GM18907 (cell line): ENCODE results near the gene SUGP1.

ENCODE experiments used
- ATAC-seq: cut with Tn5 transposase; IDR thresholded peaks from one replicate; pipeline ENCODE4 v1.9.1; 2021; ENCODE audit warnings: mild to moderate bottlenecking, moderate library complexity; ENCODE audit not compliant: unreplicated experiment

Gene SUGP1

DNA sequence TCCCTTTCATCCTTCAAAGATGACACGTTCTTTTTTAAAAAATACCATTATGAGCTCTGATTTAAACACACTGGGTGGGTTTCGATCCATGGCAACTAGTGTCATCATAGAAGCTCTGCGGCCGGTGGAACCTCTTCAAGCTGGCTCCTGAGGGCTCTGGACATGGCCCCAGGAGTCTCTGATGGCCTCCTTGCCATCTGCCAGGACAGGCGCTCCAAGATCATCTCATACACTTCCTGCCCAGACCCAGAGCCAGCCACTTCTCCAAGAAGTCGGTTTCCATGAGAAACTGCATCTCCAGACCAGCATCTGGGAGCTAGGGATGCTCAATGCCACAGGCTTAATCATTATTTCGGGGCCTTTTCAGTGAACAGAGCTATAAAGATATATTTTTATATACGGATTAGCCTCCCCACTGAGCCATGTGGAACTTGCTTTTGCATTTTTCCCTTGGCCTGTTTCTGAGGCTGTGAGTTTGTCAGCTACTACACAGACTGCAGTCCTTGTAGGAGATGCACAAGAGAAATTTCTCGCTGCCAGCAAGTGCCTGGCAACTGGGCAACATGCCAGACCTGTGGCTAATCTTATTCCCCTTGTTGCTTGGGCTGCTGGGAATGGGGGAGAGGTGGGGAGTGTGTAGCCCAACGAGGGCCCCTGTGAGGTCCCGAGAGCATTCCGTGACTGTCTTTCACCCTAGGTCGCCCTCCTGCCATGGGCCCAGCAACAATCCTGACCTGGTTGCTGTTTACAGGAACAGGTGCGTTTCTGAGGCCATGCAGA is 15.9 kb downstream of the SUGP1 start:
- no peak for ATAC-seq

DNA sequence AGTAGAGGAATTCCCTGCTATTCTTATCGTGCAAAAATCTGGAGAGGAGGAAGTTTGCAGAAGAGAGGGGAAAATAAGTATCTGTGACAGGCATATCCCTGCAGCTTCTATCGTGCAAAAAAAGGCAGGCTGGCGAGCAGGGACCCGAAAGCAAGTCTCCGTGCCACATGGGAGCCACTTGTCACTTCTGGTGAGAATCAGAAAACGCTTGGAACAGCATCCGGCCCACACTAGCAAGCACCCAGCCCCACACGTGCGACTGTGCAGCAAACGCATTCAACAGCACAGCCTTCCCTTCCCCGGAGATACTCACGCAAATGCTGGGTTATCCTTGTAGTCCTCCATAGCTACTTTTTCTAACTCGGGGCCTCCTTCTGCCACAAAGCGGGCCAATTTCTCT is 16.9 kb downstream of the SUGP1 start:
- ATAC-seq, result no peak

DNA sequence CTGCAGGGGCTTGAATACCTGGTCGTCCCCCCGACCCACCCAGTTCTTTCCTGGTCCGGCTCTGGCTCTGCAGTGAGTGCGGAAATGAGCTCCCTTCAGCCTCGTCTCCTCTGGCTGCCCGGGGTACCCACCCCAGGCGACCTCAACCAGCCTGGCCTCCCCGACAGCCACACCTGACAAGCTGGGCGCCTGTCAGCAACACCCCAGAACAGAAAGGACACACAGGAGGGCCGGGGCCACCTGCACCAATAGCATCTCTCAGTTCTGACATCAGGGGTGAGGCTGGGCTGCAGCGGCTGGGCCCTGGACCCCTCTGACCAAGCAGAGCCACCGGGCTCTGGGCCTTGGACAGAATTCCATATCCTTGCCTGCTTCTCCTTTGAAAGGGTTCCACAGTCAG is 19.7 kb downstream of the SUGP1 start:
- ATAC-seq, result no peak

DNA sequence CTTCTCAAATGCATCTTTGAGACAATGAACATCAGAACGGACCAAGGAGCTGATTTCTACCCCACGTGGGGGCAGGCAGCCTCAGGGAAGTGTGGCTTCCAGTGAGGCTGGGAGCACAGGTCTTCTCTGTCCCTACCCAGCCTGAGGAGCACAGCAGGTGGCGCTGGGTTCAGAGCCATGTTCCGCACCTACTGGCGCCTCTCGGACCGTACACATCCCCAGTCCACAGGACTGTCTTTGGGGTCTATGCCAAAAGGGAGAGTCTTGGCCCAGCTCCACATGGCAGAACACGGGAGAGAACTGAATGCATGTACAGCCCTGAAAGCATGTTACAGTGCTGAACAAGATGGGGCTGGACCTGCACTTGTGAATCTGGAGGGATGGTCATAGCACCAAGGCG is 22.6 kb downstream of the SUGP1 start:
- no peak for ATAC-seq

DNA sequence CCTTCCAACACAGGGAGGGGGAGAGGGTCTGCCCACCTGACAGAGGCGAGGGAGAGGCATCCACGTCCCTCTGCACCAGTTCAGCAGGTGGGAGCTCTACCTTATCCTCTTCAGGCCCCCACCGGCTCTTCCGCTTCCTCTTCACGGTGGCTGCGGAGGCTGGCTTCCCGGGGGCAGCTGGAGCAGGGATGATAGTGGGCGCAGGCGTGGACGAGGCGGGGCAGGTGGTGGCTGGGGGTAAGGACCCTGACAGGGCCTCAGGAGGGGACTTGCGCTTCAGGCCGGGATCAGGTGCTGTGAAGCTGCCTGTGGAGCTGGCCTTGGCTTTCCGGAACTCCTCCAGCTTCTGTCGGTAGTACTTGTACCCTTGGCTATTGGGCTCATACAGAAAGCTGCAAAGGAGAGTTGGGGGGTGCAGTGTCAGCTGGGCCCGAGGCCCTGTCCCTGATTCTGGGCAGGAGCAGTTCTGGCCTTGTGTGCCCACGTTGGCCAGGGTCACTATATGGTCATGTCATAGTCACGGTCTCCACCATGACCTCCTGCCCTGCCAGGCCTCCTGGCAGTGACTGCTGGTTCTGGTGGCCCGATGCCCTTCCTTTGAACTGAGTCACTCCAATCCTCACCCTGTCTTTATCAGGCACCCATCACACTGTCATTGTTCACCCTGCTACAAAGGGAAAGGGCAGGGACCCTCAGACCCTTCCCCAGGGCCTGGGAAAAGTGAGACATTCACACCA is 23.2 kb downstream of the SUGP1 start:
- no peak for ATAC-seq

DNA sequence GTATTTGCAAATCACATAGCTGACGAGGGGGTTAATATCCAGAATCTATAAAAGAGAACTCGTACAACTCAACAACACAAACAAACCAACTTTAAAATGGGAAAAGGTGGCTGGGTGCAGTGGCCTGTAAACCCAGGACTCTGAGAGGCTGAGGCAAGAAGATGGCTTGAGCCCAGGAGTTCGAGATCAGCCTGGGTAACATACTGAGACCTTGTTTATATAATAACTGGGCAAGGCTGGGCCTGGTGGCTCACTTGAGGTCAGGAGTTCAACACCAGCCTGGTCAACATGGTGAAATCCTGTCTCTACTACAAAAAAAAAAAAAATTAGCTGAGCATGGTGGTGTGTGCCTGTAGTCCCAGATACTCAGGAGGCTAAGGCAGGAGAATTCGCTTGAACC is 25.4 kb downstream of the SUGP1 start:
- no peak for ATAC-seq

DNA sequence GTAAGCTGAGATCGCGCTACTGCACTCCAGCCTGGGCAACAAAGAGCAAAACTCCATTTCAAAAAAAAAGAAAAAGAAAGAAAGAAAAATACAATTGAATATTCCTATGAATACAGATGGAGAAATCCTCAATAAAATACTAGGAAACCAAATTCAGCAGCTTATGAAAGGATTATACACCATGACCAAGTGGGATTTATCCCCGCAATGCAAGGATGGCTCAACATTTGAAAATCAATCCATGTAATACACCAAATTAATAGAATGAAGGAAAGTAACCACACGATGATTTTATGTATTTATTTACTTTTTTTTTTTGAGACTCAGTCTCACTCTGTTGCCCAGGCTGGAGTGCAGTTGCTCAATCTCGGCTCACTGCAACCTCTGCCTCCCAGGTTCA is 27.7 kb downstream of the SUGP1 start:
- ATAC-seq, result no peak

DNA sequence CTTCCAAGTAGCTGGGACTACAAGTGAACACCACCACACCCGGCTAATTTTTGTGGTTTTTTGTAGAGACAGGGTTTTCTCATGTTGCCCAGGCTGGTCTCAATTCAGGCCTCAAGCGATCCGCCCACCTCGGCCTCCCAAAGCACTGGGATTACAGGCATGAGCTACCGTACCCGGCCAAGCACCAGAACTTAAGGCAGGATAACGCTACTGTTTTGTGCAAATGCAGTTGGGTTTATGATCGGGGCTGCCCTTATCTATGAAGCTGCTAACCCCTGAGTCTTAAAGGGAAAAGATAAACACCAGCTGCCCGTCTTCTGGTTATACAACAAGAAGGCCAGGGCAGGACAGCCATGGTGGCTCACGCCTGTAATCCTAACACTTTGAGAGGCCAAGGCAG is 34.6 kb downstream of the SUGP1 start:
- ATAC-seq, result no peak

DNA sequence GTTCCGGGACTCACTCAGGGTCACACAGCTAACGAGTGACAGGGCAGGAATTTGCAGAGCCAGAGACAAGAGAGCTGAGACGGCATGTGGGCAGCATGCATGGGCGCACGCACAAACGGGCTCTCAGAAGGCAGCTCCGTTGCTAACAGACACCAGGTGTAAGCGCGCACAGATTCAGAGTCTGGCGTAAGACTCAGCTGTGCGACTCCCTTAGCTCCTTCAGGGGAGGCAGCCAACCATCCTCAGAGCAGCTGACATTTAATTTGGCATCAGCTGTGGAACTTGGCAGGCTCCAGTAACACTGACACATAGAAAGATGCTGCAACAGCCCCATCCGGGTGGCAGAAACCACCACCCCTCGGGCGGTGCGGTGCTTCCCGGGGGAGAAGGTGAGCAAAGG is 39.7 kb downstream of the SUGP1 start:
- ATAC-seq, result no peak

DNA sequence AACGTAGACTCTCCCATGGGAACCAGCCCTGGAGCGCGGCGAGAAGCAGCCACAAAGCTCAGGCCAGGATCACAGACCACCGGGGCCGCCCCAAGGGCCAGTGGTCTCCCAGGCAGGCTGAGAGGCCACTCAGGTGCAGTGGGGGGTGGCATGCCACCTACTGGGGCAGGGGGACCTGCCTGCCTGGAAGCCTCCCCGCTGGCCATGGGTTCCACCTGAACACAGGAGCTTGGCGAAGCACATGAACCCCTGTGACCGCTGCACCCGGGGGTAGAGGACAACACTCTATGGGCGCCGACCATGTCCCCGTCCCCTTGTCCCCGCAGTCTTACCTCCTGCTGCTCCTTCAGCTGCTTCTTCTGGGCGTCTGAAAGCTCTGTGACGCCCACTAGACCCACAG is 40.5 kb downstream of the SUGP1 start:
- no peak for ATAC-seq

DNA sequence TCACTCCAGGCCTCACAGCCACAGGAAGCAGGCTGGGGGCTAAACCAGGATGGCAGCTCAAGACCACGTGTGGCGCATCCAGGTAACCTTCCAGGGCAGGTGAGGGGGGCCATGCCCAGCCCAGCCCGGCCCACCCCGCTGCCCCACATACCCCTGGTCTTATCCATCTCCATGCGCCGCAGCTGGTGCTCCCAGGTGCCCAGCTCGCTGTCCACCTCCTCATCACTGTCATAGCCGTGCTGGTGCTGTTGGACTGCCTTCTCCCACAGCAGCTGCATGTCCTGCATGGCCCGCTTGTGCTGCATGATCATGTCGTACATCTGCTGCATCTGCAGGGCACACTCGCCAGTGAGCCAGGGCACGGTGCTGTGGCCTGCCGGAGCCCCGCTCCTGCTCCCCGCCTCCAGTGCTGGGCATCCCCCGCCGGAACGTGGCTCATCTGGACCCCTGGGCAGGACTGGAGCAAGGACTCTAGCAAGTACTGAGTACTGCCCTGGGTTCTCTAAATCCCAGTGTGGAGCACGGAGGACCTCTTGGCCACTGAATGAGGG is 41.2 kb downstream of the SUGP1 start:
- ATAC-seq, result no peak

DNA sequence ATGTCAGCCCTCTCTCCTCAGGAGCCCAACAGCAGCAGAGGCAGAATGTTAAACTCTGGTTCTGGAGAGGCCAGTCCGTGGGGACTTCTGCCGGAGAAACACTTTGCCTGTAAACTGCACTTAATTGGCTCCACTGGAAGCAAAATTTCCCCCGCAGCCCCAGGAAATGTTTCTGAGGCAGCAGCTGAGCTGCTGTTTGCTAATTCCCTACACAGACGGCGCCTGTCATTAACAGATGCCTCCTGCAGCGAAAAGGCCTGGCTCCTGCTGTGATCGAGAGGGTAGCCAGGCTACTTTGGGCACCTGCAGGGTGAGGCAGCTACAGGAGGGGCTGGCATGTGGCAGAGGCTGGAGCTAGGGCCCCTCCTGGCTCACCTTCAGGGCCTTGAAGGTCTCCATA is 42.0 kb downstream of the SUGP1 start:
- no peak for ATAC-seq

DNA sequence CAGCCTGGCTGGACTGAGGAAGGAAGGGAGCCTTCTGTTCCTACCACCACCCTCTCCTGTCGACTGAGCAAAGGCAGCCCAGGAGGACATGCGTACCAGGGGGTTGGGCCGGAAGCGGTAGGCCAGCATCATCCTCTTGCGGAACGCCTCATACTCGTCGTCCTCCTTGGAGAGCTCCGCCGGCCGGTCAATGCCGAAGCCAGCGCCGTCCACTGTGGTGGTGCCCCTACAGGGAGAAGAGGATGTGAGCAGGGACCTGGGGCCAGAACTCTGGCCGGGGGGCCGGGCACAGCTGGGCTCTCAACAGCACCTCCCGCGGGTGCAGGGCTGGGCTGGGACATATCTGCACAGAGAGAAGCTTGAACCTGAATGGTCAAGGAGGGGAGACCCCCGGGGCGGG is 43.5 kb downstream of the SUGP1 start:
- no peak for ATAC-seq

DNA sequence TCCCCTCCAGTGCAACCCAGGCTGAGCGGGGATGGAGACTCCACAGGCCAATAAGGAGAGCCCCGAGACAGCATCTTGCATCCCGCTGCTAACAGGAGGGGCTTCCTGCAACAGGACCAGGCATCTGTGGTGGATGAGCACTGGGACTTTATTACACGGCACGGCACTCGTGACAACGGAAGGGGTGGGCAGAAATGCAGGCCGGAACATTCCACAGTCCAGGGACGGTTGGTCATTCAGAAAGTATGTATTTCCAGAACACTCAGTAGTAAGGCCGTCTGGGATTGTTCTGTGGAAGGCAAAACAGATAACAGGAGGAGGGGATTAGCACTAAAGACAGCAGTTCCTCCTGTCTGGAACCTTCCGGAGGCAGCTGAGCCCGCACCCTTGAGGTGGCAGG is 43.9 kb downstream of the SUGP1 start:
- ATAC-seq, result no peak

DNA sequence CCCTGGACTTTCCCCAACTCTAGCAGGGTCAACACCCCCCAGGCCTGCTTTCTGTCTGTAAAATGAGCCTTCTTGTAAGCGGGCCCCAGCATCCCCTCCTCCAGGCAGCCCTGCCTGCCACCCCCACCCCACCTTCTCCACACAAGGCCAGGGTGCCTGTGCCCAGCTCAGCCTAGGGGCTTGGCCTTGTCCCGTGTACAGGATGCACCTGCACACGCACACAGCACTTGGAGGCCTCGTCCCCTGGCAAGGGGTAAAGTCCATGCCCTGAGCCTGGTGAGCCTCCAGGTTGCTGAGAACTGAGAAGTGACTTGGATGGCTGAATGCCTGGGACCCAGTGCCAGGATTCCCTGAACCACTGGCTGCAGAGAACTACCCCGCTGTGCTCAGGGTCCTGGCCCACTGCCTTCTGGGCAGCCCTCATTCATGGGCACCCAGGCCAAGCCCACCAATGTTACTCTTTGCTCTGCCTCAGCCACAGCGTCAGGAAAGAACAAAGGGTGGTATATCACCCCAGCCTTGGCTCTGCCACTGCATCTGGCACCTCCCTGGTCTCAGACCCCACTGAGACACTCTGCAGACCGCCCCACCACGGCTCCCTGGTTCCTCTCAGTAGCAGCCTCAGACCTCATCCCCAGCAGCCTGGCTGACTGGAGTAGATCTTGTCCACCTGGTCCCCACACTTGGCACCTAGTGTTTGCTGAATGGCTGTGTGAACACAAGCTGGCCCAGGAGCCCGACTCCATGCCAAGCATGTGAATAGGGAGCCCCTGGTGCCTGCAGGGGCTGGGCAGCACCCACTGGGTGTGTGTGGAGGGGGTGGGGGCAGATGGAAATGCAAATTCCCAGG is 45.4 kb downstream of the SUGP1 start:
- ATAC-seq, result no peak

DNA sequence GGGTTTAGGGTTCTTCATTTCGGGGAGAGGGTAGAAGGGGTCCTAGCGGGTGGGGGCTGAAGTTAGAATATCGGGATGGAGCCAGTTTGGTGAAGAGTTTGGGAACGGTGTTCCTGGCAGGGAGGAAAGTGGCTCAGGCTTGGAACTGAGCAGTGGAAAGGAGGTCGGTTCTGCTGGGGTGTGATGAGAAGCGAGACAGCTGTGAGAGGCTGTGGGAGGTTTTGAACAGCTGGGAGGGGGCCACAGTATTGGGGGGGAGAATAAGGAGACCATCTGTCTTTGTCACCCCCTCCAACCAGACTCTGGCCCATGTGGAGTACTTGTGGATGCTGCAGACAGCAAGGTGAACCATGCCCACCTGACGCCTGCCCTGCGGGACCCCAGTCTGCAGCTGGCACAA is 46.2 kb downstream of the SUGP1 start:
- ATAC-seq, result no peak

DNA sequence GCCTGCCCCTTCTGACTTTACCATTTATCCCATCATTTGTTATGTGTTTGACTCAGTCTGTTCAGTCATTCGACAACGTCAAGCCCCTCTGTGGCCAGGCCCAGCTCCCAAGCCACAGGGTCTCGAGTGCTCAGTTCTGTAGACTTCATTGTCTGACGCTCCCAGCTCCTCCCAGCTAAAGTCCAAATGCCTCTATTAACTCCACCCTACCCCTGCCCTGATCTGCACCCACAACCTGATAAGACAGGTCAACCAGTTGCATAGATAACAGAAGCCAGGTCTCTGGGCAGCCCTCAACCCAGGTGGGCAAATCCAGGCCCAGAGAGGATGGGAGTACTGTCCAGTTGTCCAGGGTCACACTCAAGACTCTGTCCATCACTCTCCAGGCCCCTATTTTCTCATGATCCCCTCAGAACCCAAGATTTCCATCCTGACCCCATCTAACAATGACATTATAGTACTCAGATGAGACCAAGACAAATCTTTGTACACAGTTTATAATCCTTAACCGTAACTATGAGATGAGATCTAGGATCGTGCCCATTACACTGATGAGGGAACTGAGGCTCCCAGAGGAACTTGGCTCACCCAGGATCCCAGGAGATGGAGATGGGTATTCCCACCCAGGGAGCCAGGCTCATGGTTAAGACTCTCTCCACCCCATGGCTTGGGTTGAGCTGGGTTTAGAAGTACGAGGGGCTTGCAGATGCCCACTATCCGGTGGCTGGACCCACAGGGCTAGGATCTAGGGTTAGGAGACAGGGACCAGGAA is 48.3 kb downstream of the SUGP1 start:
- no peak for ATAC-seq

DNA sequence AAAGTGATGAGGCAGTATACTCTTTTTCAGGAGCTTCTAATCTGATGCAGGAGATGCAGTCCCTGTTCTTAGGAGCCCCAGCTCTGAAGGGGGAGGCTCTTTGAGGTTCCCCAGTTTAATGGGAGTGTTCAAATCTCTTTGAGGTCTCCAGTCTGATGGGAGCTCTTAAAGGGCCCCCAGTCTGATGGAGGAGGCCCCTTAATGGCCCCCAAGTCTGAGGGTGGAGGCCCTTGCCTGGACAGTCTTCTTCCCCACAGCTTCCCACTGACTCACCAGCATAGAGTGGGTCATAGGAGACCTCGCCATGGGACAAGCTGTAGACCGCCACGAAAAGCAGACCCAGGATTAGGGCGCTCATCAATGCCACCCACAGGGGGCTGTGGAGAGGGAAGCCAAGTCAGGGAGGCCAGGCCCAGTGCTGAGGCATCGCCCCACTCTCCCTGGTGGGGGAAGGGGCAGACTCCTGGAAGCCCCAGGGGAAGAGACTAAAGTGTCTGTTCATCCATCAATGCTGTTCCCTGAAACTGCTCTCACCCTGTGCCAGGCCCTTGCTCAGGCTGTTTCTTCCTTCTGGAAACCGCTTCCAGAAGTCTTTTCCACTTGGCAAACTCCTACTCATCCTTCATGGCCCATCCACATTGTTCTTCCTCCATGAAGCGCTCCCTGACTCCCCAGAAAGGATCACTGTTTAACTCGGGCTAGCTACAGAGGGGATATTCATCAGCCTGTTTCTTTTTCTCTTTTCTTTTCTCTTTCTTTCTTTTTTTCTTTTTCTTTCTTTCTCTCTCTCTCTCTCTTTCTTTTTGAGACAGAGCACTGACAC is 49.3 kb downstream of the SUGP1 start:
- no peak for ATAC-seq

DNA sequence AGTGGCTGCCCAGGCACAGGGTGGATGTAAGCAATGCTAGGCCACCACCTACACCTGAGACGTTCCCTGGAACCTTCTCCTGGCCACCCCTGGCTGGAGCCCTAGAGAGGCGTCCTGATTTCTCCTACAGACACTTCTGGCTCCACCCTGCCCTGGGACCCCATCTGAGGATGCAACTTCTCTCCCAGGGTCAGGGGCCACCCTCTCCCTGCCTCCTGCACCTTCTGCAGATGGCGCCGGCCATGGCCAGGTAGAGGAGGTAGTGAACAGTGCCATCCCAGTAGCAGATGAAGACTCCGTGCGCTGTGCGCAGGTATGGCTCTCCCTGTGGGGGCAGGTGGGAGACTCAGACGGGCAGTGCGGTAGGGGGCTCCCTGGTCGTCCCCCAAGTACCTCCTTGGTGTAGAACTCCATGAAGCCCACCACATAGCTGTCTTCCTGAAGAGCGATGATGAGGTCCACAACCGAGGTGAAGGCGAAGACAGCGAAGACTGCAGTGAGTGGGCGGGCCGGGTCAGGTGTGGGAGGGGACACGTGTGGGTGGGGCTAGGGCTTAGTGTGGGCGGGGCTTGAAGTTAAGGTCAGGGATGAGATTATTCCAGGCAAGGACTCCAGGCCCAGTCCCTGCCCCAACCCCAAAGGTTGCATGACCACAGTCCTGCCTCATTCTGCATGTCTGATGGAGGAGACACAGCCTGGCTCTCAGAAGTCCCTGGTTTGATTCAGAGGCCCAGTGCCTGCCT is 50.2 kb downstream of the SUGP1 start:
- ATAC-seq, result no peak
